ENCODE measurements around the gene KLF16. TPM values are rescaled to one million over a fixed set of nuclear protein-coding genes. Genes with fewer than 3 reads are reported as not detected.

KLF16 gene
- 10 to 100 TPM; 37.7 to 48.3 (median 41.6) TPM for total RNA-seq (2021; fragmentation: NEBNext Ultra II Directional; extraction: Animal tissue kit (Norgen Biotek cat#: 25700))
- long read RNA-seq, partial matches to known transcripts = 0 of 4 reads
- long read RNA-seq, other reads (novel, unspliced or antisense) = 4 of 4 reads

GRCh38 chr19:1863328-1863637 is at the start of gene KLF16:
Gene KLF16, minus strand, starts transcription at chr19:1863579. Its CDS starts 82 bp downstream, at chr19:1863497.
- Mint-ChIP-seq H3K36me3 (ENCODE audit: low read depth) (0 out of 2 replicates have a peak, but pooled peaks cover 7% of the 10 kb centered on the region), H3K4me1 (ENCODE audit: low read depth) (peaks cover 13% of the 10 kb centered on the region), H3K27ac (peak within 1 kb of the TSS; percentile 79), H3K9me3 (no peaks in the 10 kb centered on the region), H3K4me3 (peak within 1 kb of the TSS; percentile 92), H3K27me3 (ENCODE audit: insufficient read depth) (no peaks in the 10 kb centered on the region)
- no peak for DNase-seq
- TF ChIP-seq, protein P1, sequence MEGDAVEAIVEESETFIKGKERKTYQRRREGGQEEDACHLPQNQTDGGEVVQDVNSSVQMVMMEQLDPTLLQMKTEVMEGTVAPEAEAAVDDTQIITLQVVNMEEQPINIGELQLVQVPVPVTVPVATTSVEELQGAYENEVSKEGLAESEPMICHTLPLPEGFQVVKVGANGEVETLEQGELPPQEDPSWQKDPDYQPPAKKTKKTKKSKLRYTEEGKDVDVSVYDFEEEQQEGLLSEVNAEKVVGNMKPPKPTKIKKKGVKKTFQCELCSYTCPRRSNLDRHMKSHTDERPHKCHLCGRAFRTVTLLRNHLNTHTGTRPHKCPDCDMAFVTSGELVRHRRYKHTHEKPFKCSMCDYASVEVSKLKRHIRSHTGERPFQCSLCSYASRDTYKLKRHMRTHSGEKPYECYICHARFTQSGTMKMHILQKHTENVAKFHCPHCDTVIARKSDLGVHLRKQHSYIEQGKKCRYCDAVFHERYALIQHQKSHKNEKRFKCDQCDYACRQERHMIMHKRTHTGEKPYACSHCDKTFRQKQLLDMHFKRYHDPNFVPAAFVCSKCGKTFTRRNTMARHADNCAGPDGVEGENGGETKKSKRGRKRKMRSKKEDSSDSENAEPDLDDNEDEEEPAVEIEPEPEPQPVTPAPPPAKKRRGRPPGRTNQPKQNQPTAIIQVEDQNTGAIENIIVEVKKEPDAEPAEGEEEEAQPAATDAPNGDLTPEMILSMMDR (IDR thresholded peaks at IDR 0.05) = no peak

DNA sequence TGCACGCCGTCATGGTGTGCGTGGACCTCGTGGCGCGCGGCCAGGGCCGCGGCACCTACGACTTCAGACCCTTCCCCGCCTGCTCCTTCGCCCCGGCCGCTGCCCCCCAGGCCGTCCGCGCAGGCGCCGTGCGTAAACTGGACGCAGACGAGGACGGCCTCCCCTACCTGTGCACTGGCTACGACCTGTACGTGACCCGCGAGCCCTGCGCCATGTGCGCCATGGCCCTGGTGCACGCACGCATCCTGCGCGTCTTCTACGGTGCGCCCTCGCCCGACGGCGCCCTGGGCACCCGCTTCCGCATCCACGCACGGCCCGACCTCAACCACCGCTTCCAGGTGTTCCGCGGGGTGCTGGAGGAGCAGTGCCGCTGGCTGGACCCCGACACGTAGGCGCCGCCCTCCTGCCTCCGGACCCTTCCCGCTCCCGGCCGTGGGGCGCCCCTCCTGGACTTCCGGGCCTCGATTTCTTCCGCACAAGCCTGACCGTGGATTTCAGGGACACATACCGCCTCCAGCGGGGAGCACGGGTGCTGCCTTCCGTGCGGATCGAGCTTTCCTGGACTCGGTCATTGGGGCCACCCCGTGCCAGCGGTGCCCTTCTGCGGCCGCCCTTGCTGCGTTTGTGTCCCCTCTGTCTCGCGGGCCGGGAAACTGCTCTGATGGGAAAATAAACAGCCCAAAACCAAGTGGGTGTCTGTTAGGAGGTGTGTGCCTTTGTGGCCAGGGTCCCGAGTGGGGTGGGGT is 49.6 kb upstream of the KLF16 start:
- Mint-ChIP-seq H3K36me3 (ENCODE audit: low read depth) (no peaks in the 10 kb centered on the region), H3K4me1 (ENCODE audit: low read depth) (peaks cover 6% of the 10 kb centered on the region; the same call in 1 of the 2 replicates), H3K9me3 (no peaks in the 10 kb centered on the region), H3K27me3 (ENCODE audit: insufficient read depth) (peaks cover under 1% of the 10 kb centered on the region; the same call in 1 of the 2 replicates), H3K27ac (no peak overlapping the region), H3K4me3 (no peak overlapping the region)
- DNase-seq = no peak
- TF ChIP-seq, protein P1 (IDR thresholded peaks at IDR 0.05) = no peak

DNA sequence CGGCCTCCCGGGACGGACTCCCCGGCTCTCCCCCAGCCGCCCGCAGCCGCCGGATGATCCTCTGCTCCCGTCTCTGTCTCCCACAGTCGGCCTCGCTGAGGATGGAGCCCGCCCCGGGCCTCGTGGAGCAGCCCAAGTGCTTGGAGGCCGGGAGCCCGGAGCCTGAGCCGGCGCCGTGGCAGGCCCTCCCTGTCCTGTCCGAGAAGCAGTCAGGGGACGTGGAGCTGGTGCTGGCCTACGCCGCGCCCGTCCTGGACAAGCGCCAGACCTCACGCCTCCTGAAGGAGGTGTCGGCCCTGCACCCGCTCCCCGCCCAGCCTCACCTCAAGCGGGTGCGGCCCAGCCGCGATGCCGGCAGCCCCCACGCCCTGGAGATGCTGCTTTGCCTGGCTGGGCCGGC is 48.6 kb upstream of the KLF16 start:
- Mint-ChIP-seq H3K27me3 (ENCODE audit: insufficient read depth) (no peaks in the 10 kb centered on the region), H3K9me3 (no peaks in the 10 kb centered on the region), H3K4me1 (ENCODE audit: low read depth) (peaks cover 6% of the 10 kb centered on the region; the same call in 1 of the 2 replicates), H3K36me3 (ENCODE audit: low read depth) (no peaks in the 10 kb centered on the region), H3K4me3 (no peak overlapping the region), H3K27ac (no peak overlapping the region)
- no peak for DNase-seq
- TF ChIP-seq, protein P1 (IDR thresholded peaks at IDR 0.05) = no peak

DNA sequence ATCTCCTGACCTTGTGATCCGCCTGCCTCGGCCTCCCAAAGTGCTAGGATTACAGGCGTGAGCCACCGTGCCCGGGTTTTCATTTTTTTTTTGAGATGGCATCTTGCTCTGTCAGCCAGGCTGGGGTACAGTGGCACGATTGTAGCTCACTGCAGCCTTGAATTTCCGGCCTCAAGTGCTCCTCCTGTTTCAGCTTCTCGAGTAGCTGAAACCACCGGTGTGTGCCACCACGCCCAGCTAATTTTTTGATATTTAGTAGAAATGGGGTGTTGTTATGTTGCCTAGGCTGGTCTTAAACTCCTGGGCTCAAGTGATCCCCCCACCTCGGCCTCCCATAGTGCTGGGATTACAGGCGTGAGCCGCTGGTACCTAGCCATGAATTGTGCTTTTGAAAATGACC is 47.7 kb upstream of the KLF16 start:
- H3K27me3 Mint-ChIP-seq (ENCODE audit: insufficient read depth) = no peaks in the 10 kb centered on the region
- no peaks in the 10 kb centered on the region for H3K36me3 Mint-ChIP-seq (ENCODE audit: low read depth)
- H3K9me3 Mint-ChIP-seq = no peaks in the 10 kb centered on the region
- TF ChIP-seq, protein P1 (IDR thresholded peaks at IDR 0.05) = no peak
- no peak overlapping the region for H3K4me3 Mint-ChIP-seq
- no peak for DNase-seq
- H3K4me1 Mint-ChIP-seq (ENCODE audit: low read depth) = peaks cover 6% of the 10 kb centered on the region; the same call in 1 of the 2 replicates
- no peak overlapping the region for H3K27ac Mint-ChIP-seq

DNA sequence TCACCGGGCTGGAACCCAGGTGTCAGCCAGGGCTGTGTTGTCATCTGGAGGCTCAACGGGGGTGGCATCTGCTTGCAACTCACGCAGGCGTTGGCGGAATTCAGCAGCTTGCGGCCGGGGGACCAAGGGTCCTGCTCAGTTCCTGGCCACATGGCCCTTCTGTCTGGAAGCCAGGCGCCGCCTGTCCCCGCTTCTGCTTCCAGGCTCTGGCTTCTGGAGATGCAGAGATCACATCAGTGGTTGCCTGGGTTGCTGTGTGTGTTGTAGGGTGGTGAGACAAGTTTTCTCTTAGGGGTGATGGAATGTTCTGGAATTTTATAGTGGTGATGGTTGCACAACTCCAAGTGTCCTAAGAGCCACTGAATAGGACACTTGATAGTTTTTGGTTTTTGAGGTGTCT is 46.8 kb upstream of the KLF16 start:
- H3K4me3 Mint-ChIP-seq = no peak overlapping the region
- peaks cover 12% of the 10 kb centered on the region for H3K4me1 Mint-ChIP-seq (ENCODE audit: low read depth)
- no peaks in the 10 kb centered on the region; the same call in 1 of the 2 replicates for H3K36me3 Mint-ChIP-seq (ENCODE audit: low read depth)
- H3K27ac Mint-ChIP-seq = peak overlapping the region; percentile 9; the same call in 1 of the 2 replicates
- no peaks in the 10 kb centered on the region; the same call in 1 of the 2 replicates for H3K27me3 Mint-ChIP-seq (ENCODE audit: insufficient read depth)
- peak; percentile 22 for DNase-seq
- TF ChIP-seq, protein P1 (IDR thresholded peaks at IDR 0.05) = no peak
- no peaks in the 10 kb centered on the region for H3K9me3 Mint-ChIP-seq

All from HFFc6 (cell line).